OCI-M1 (cell line): Measurements from ENCODE around the gene TPPP2.

Experiments
- DNase-seq: peaks from one replicate; lab custom pipeline; 2025; lab: John Stamatoyannopoulos, UW

The TPPP2 gene

GRCh38 chr14:21057803-21058675, 28.0 kb downstream of the TPPP2 start, which contains the start of gene RNASE8:
Gene RNASE8, plus strand, starts transcription at chr14:21057822. Its CDS starts 71 bp downstream, at chr14:21057893.
- DNase-seq = peak; percentile 21

DNA sequence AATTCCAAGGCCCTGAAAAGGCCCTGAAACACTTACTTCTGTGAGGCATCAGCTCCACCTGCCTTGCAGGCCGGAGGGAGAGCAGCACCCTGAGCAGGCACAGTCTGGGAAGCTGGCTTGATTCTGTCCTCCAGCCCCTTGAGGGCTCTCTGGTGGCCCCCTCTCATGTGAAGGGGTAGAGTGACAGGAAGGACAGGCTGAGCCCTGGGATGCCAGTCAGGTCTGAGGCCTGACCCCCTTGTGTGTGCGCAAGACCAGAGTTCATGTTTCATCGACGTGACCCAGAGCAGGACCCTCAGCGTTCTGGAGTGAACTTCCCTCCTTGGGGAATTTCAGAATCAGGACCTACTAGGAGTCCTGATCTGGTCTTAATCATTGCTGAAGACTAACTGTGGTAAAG, 28.9 kb downstream of the TPPP2 start:
- DNase-seq = no peak

DNA sequence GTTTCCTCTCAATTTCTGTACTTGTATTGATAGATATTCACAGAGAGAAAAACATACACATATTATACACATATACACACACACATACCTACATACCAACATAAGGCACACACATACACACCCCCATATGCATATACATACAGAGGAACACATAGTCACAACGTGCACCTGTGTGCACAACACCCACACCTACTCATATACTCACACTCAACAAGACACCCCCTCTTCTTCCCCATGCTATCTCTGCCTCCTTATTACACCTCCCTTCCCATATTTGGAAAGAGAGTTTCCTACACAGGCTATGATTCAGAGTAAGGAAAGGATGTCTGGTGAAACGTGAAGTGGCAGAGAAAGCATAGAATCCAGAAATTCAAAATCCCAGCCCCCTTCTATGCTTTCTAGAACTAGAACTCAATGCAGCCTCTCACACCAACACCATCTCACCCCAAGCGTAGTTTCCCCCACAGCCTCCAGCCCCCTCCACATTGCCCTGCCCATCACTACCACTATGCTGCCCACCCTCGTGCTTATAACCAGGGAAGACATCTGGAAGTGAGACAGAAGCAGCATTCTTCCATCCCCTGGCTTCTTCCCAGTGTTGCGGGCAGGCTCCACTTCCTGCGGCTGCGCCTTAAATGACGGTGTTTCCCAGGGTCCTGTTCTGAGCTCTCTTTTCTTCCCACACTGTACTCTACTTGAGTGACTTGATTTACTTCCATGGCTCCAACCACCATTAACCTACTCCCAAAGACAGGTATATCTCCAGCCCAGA, 30.0 kb downstream of the TPPP2 start:
- no peak for DNase-seq

- DNase-seq = no peak
Observed at GRCh38 chr14:21060614-21061346, 30.8 kb downstream of the TPPP2 start.

GRCh38 chr14:21061347-21061668, 31.3 kb downstream of the TPPP2 start:
- no peak for DNase-seq

DNA sequence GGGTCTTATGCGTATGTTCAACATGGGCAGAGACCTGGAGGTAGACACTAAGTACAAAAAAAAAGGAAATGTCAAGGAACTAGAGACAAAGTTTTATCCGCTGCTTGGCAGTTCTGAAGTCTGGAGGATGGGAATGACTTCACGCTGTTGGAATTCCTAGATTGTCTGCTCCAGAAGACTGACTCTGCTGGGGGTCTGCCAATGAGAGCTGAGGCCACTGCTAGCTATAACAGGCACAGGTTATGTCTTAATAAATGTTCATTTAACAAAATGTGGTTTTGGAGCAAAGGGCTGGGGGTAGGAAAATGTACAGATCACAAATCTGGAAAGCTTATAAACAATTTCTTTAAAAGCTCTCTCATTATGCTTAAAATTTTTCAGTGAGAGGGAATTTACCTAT, 33.5 kb downstream of the TPPP2 start:
- no peak for DNase-seq

- peak; percentile 54 for DNase-seq
Observed at GRCh38 chr14:21066882-21067502, 37.0 kb downstream of the TPPP2 start.

DNA sequence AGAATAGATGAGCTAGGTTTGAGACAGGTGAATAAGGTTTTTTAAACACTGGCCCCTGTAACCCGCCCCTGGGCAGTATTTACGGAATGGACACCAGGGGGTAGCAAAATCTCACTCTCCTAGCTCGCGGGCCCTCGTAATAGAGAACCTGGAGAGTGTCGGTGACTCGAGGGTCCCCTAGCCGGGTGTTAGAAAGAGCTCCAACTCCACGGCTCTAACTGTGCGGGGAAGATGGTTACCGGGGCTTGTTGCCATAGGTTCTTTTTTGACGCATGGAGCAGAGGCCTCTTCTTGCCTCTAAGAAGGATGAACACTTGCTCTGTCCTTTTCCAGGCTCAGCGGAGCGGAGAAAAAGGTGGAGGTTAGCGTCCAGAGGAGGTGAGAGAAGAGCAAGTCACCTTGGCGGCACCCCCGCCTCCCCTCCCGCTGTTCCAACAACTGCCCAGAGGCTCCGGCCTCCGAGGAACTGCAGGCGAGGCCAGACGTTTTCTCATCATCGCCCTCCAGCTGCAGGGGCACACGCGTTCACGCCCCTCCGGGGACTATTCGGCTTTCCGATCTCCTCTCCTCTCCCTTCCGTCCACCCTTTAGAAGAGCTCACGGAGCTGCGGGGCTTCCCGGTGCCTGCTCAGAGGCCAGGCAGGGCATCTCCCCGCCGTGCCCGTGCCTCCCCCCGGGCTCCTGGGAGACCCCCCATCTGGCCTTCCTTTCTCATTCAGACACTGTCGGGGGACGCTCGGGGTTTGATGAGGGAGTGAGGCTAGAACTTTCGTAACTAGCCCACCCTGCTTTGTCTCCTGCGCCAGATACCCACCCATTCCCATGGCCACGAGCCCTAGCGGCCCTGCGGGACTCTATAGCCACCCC, 38.7 kb downstream of the TPPP2 start:
- peak; percentile 73 for DNase-seq

GRCh38 chr14:21069388-21070082, 39.5 kb downstream of the TPPP2 start:
- no peak for DNase-seq

DNA sequence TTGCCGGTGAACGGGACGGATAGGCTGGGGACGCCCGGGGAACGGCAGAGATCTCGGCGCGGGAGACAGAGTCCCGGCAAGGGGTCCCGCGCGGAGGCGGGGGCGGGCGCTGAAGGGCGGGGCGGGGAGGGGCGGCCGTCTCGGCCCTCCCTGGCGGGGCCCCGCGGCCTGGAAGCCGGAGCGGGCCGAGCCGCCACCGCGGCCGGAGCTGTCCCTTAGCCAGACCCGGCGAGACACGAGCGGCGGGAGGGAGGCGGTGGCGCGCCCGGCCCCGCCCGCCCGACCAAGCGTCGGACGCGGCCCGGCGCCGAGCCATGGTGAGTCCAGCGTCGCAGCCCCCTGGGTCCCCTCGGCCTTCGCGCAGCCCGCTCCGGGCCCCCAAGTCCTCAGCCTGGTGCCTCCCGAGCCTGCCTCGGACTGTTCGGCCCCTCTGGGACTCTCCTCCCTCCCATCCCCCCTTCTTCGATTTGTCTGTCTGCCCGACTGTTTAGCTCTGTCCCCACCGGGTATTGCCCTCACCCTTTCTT, 40.1 kb downstream of the TPPP2 start, which contains the start of gene ARHGEF40:
Gene ARHGEF40 (plus strand): TSS at position 222 of the 527 bp plus-strand sequence. CDS start 93 bp downstream, at position 315.
- peak; percentile 60 for DNase-seq

- peak; percentile 61 for DNase-seq
Observed at GRCh38 chr14:21070610-21071224, 40.7 kb downstream of the TPPP2 start.

GRCh38 chr14:21071225-21072030, 41.4 kb downstream of the TPPP2 start:
- peak; percentile 88 for DNase-seq

- DNase-seq = peak; percentile 84
Observed at GRCh38 chr14:21072031-21072473, 42.0 kb downstream of the TPPP2 start.

- DNase-seq = no peak
Observed at GRCh38 chr14:21072781-21073339, 42.8 kb downstream of the TPPP2 start.

- no peak for DNase-seq
Observed at GRCh38 chr14:21073921-21074320, 43.9 kb downstream of the TPPP2 start.

GRCh38 chr14:21074398-21075272, 44.6 kb downstream of the TPPP2 start:
- DNase-seq = no peak

DNA sequence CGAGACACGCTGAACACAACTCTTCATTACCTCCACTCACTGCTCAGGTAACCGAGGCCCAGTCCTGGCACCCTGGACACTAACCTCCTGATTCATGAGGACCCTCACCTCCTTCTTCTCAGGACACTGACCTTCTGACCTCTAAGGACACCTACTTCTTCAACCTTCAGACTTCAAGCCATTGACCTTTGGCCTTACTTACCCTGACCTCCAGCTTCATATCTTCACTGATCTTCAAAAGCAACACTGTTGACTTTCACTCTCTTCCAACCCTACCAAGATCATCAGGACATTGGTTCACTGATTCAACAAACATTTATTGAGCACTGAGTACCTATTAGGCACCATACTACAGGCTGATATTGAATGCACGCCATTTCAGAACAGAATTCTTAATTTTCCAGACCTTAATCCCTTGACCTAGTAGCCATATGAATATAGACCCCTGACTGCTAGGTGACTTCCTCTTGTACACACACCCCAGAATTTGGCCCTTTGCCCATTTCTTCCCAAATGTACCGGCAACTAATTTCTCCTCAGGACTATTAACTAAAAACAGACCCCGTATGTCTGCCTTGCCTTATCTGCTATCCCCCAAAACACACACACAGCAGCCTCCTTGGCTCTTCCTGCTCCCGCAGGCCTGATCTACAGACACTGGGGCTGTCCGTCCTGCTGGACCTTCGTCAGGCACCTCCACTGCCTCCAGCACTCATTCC, 45.9 kb downstream of the TPPP2 start:
- DNase-seq = no peak
